H1 (cell line): ENCODE results near the gene STRN. TPM values are rescaled to one million over a fixed set of nuclear protein-coding genes. Genes with fewer than 3 reads are reported as not detected.

Source experiments
- CTCF ChIA-PET: fragments of 300-600 bp; sonication (Branson Sonifier 250); formaldehyde crosslinking; loops from one replicate; lab custom pipeline; 2021; ENCODE audit not compliant: partially characterized antibody; lab: Charles Lee
- POLR2A ChIA-PET: fragments of 300-600 bp; sonication (Branson Sonifier 250); formaldehyde crosslinking; loops from one replicate; lab custom pipeline; 2021; ENCODE audit warnings: inconsistent platforms; ENCODE audit not compliant: partially characterized antibody; lab: Charles Lee
- DNase-seq, 2 experiments: peaks; one replicate each; pipeline versions ENCODE4 v3.0.0 to v3.0.0-alpha.2; 2010 to 2022; ENCODE audit warnings: low spot score in 2 of 2, low read depth in 1 of 2, mixed read lengths in 1 of 2
- FAIRE-seq: peaks from 2 replicates; lab custom pipeline; 2011; peaks lifted over from hg19 to GRCh38; lab: Jason Lieb, UNC
- H2AFZ ChIP-seq: 2 replicates; pipeline ENCODE4 v1.8.1; 2012; ENCODE audit warnings: low read length, inconsistent platforms
- H2AK5ac ChIP-seq: 2 replicates; pipeline ENCODE4 v1.6.1; 2013; ENCODE audit warnings: low read depth, low read length
- H2BK120ac ChIP-seq: replicated peaks from 2 replicates; pipeline ENCODE3; 2013; ENCODE audit warnings: low read depth, low read length, inconsistent platforms
- H2BK12ac ChIP-seq: 2 replicates; pipeline ENCODE4 v1.6.1; 2013; ENCODE audit warnings: low read depth, low read length
- H2BK15ac ChIP-seq: 2 replicates; pipeline ENCODE4 v1.6.1; 2013; ENCODE audit warnings: low read length
- H2BK20ac ChIP-seq: 2 replicates; pipeline ENCODE4 v1.6.1; 2013; ENCODE audit warnings: low read length
- H2BK5ac ChIP-seq: 2 replicates; pipeline ENCODE4 v1.6.1; 2013; ENCODE audit warnings: low read depth, low read length
- H3K14ac ChIP-seq: 2 replicates; pipeline ENCODE4 v1.6.1; 2013; ENCODE audit warnings: inconsistent platforms; ENCODE audit not compliant: insufficient read length
- H3K18ac ChIP-seq: 2 replicates; pipeline ENCODE4 v1.6.1; 2013; ENCODE audit warnings: low read length; ENCODE audit errors: extremely low read depth
- H3K23ac ChIP-seq: 2 replicates; pipeline ENCODE4 v1.6.1; 2013; ENCODE audit warnings: inconsistent platforms; ENCODE audit not compliant: insufficient read length
- H3K23me2 ChIP-seq: 2 replicates; pipeline ENCODE4 v1.6.1; 2013; ENCODE audit warnings: low read depth, low read length
- H3K27ac ChIP-seq: 2 replicates; pipeline ENCODE4 v1.6.1; 2011; ENCODE audit warnings: low read depth, low read length, inconsistent platforms
- H3K27me3 ChIP-seq, 4 experiments: replicated peaks in 1 of 4; 1 replicate in 1 of 4; 2 replicates in 3 of 4; pipeline versions ENCODE4 v1.6.1 to v1.8.1; 2011 to 2013; ENCODE audit warnings: low read length in 3 of 4, mild to moderate bottlenecking in 3 of 4, inconsistent platforms in 2 of 4, mixed read lengths in 2 of 4, moderate library complexity in 1 of 4; ENCODE audit not compliant: control insufficient read depth in 3 of 4, insufficient read depth in 3 of 4; ENCODE audit errors: extremely low read depth in 1 of 4
- H3K36me3 ChIP-seq, 4 experiments: 2 replicates each; pipeline versions ENCODE4 v1.6.1 to v1.8.1; 2011 to 2013; ENCODE audit warnings: mild to moderate bottlenecking in 4 of 4, low read length in 3 of 4, moderate library complexity in 2 of 4, control low read depth in 1 of 4, inconsistent platforms in 1 of 4; ENCODE audit not compliant: insufficient read depth in 4 of 4, control insufficient read depth in 2 of 4
- H3K4ac ChIP-seq: replicated peaks from 2 replicates; pipeline ENCODE3; 2013; ENCODE audit warnings: low read length, low read depth, mixed read lengths, inconsistent platforms; ENCODE audit not compliant: insufficient read length
- H3K4me1 ChIP-seq, 4 experiments: replicated peaks in 1 of 4; 1 replicate in 1 of 4; 2 replicates in 3 of 4; pipeline versions ENCODE4 v1.6.1 to v1.8.1; 2011 to 2013; ENCODE audit warnings: low read length in 3 of 4, inconsistent platforms in 2 of 4, mixed read lengths in 1 of 4; ENCODE audit not compliant: insufficient read depth in 4 of 4, control insufficient read depth in 3 of 4
- H3K4me2 ChIP-seq, 2 experiments: 2 replicates each; pipeline versions ENCODE4 v1.6.1 to v1.8.1; 2011 to 2013; ENCODE audit warnings: low read depth in 2 of 2, low read length in 2 of 2, control low read depth in 1 of 2, inconsistent platforms in 1 of 2, mild to moderate bottlenecking in 1 of 2; ENCODE audit not compliant: insufficient read depth in 1 of 2
- H3K4me3 ChIP-seq, 4 experiments: fragments of 200-600, 300-600 bp in 1 of 4; sonication (generic), shearing (Covaris generic), sonication (Bioruptor Twin) in 1 of 4; 2 replicates each; pipeline versions ENCODE4 v1.5.1 to v1.8.1; 2011 to 2016; ENCODE audit warnings: low read length in 4 of 4, low read depth in 3 of 4, control low read depth in 2 of 4, inconsistent platforms in 2 of 4, mild to moderate bottlenecking in 2 of 4, mixed read lengths in 1 of 4, moderate library complexity in 1 of 4; ENCODE audit not compliant: insufficient read depth in 2 of 4; ENCODE audit errors: extremely low read depth in 1 of 4
- H3K56ac ChIP-seq: replicated peaks from 2 replicates; pipeline ENCODE3; 2013; ENCODE audit warnings: low read depth, mild to moderate bottlenecking, mixed read lengths, low read length, inconsistent platforms; ENCODE audit not compliant: insufficient read length
- H3K79me1 ChIP-seq: 2 replicates; pipeline ENCODE4 v1.6.1; 2013; ENCODE audit warnings: low read depth, low read length, control low read depth
- H3K79me2 ChIP-seq, 2 experiments: 2 replicates each; pipeline versions ENCODE4 v1.6.1 to v1.8.1; 2012 to 2013; ENCODE audit warnings: low read length in 2 of 2, mild to moderate bottlenecking in 2 of 2, inconsistent platforms in 1 of 2; ENCODE audit not compliant: insufficient read depth in 2 of 2, control insufficient read depth in 1 of 2
- H3K9ac ChIP-seq, 4 experiments: replicated peaks in 1 of 4; 1 replicate in 1 of 4; 2 replicates in 3 of 4; pipeline versions ENCODE4 v1.6.1 to v1.8.1; 2011 to 2013; ENCODE audit warnings: low read depth in 3 of 4, low read length in 3 of 4, control low read depth in 2 of 4, mild to moderate bottlenecking in 2 of 4, moderate library complexity in 2 of 4, inconsistent platforms in 1 of 4; ENCODE audit errors: extremely low read depth in 1 of 4
- H3K9me3 ChIP-seq, 2 experiments: 2 replicates each; pipeline versions ENCODE4 v1.6.1 to v1.8.1; 2012 to 2013; ENCODE audit warnings: mild to moderate bottlenecking in 2 of 2, moderate library complexity in 2 of 2, control low read depth in 1 of 2, inconsistent platforms in 1 of 2, low read depth in 1 of 2, low read length in 1 of 2, mixed read lengths in 1 of 2; ENCODE audit not compliant: insufficient read depth in 2 of 2
- H4K20me1 ChIP-seq, 2 experiments: replicated peaks in 1 of 2; 2 replicates each; pipeline versions ENCODE3 to v1.8.1; 2011 to 2013; ENCODE audit warnings: inconsistent platforms in 2 of 2, low read length in 2 of 2, mild to moderate bottlenecking in 1 of 2; ENCODE audit not compliant: insufficient read depth in 2 of 2, control insufficient read depth in 1 of 2
- H4K5ac ChIP-seq: 2 replicates; pipeline ENCODE4 v1.6.1; 2013; ENCODE audit warnings: low read length, low read depth, mixed read lengths, inconsistent platforms; ENCODE audit not compliant: insufficient read length
- H4K8ac ChIP-seq: 2 replicates; pipeline ENCODE4 v1.8.0; 2013; ENCODE audit warnings: mild to moderate bottlenecking, moderate library complexity, low read length, inconsistent platforms; ENCODE audit not compliant: insufficient read depth; ENCODE audit errors: extremely low read depth
- H4K91ac ChIP-seq: replicated peaks from 2 replicates; pipeline ENCODE3; 2013; ENCODE audit warnings: low read length, mixed read lengths, inconsistent platforms; ENCODE audit not compliant: insufficient read length
- KDM1A ChIP-seq: fragments of 200-600, 300-600 bp; sonication (generic); IDR thresholded peaks from 2 replicates; pipeline ENCODE4 v1.7.1; 2016; ENCODE audit warnings: mild to moderate bottlenecking, low read length, borderline replicate concordance
- KDM5A ChIP-seq: fragments of 200-600 bp; IDR thresholded peaks from 2 replicates; pipeline ENCODE4 v1.7.1; 2012; ENCODE audit warnings: mild to moderate bottlenecking, low read length, inconsistent platforms, mixed read lengths
- TBP ChIP-seq: IDR thresholded peaks from 2 replicates; pipeline ENCODE4 v1.6.1; 2011; ENCODE audit warnings: low read depth, low read length, improper control_type of control experiment
- polyA plus RNA-seq, 7 experiments: library from polyadenylated mRNA; depleted of rRNA in 3 of 7; stranded (reverse) in 5 of 7; unstranded in 2 of 7; fragments of >200 nt in 5 of 7; fragments of 200-250 nt in 2 of 7; gene quantifications; 1 replicate in 5 of 7; 2 replicates in 1 of 7; 4 replicates in 1 of 7; pipeline versions ENCODE4 v1.2.1 to v1.2.3, GENCODE V29; 2011 to 2013; ENCODE audit warnings: missing spikeins in 2 of 7, mixed read lengths in 2 of 7
- total RNA-seq: library from RNA; stranded (reverse); fragmentation: NEBNext Ultra II Directional; extraction: Animal tissue kit (Norgen Biotek cat#: 25700); gene quantifications from 2 replicates; pipeline ENCODE4 v1.2.1, GENCODE V29; 2021

The STRN gene
- total and polyA plus RNA-seq, 2 of the 8 experiments (the other 6 are each of a cell fraction or from before 2014, with no cell fraction given): 8.3 to 47.0 TPM

DNA sequence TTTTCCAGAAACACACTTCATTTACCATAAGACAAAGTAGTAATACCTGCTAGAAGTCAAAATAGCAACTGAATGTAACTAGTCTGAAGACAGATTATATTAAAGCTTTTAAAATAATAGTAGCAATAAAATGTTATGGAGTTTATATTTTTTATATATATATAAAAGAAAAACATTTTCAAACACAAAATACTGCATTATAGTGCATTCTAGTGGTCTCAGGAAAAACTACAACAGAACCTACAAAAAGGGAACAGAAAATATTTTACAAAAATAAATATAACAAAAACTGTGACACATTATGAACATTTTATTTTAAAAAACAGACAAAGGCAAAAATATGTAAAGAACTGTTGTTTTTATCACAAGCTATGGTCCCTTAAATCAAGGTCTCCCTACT, 48.0 kb downstream of the STRN start:
- no peak overlapping the region for H2AFZ ChIP-seq
- H3K27ac ChIP-seq: no peak overlapping the region
- no peaks in the 10 kb centered on the region for H3K9me3 ChIP-seq
- no peak overlapping the region for H3K18ac ChIP-seq
- no peak overlapping the region for H3K56ac ChIP-seq
- no peak overlapping the region for H2BK120ac ChIP-seq
- H3K27me3 ChIP-seq: no peaks in the 10 kb centered on the region
- no peak overlapping the region for H4K5ac ChIP-seq
- H2BK20ac ChIP-seq: no peak overlapping the region
- H3K4me1 ChIP-seq: peaks cover 0 to 7% (median under 1%) of the 10 kb centered on the region in 4 experiments; a peak in 3 of 7 replicates
- no peak overlapping the region for H3K23ac ChIP-seq
- H4K91ac ChIP-seq: no peak overlapping the region
- no peak overlapping the region for H3K14ac ChIP-seq
- no peaks in the 10 kb centered on the region for H3K79me1 ChIP-seq
- DNase-seq (no peak), FAIRE-seq (no peak)
- H2BK5ac ChIP-seq: no peak overlapping the region
- no peak overlapping the region for H3K4me3 ChIP-seq
- no peak overlapping the region for H2BK12ac ChIP-seq
- peaks cover 0 to 7% (median 1%) of the 10 kb centered on the region in 4 experiments; a peak in 2 of 8 replicates for H3K36me3 ChIP-seq
- H2BK15ac ChIP-seq: no peak overlapping the region
- CTCF ChIA-PET: interaction anchor here (0.7 to 1.6 kb wide), 15 partner anchors 12 to 139 kb away, joined by 3 to 6 read pairs (median 4); no protein-coding TSS in a partner anchor
- no peaks in the 10 kb centered on the region for H4K20me1 ChIP-seq
- no peak overlapping the region for H3K9ac ChIP-seq
- POLR2A ChIA-PET: no interaction called here
- no peaks in the 10 kb centered on the region for H3K23me2 ChIP-seq
- no peak overlapping the region for H4K8ac ChIP-seq
- H3K4ac ChIP-seq: no peak overlapping the region
- no peak overlapping the region for H3K4me2 ChIP-seq
- H3K79me2 ChIP-seq: peaks cover 0 to 9% of the 10 kb centered on the region in 2 experiments; a peak in 1 of 4 replicates
- H2AK5ac ChIP-seq: no peak overlapping the region
- TF ChIP-seq TBP (no peak), KDM5A (no peak), KDM1A (no peak)
